GM18519 (cell line): ENCODE data around the gene KRT81.
"Not testable (repeated sequence)": the region's sequence is repeated elsewhere in the genome, so short reads cannot be mapped to it uniquely, and the experiment has no call there.

ENCODE experiments used
- ATAC-seq: cut with Tn5 transposase; IDR thresholded peaks from one replicate; pipeline ENCODE4 v1.9.1; 2021; ENCODE audit warnings: mild to moderate bottlenecking, moderate library complexity; ENCODE audit not compliant: unreplicated experiment, low FRiP score

The KRT81 gene

DNA sequence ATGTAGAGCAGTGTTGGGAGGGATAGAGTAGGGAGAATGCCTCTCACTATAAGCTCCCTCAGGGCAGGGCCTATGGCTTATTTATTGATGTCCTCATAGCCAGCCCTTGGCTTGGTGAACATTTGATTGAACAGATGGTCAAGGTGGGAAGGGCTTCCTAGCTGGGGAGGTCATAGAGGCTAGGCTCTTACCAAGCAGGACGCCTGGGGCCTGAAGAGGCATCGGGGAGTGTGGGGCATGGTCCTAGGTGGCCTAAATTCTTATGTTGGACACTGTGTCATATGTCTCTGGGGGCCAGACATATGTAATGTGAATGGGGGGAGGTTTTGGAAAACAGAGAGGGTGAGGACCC, 34.8 kb downstream of the KRT81 start:
- ATAC-seq: no peak

DNA sequence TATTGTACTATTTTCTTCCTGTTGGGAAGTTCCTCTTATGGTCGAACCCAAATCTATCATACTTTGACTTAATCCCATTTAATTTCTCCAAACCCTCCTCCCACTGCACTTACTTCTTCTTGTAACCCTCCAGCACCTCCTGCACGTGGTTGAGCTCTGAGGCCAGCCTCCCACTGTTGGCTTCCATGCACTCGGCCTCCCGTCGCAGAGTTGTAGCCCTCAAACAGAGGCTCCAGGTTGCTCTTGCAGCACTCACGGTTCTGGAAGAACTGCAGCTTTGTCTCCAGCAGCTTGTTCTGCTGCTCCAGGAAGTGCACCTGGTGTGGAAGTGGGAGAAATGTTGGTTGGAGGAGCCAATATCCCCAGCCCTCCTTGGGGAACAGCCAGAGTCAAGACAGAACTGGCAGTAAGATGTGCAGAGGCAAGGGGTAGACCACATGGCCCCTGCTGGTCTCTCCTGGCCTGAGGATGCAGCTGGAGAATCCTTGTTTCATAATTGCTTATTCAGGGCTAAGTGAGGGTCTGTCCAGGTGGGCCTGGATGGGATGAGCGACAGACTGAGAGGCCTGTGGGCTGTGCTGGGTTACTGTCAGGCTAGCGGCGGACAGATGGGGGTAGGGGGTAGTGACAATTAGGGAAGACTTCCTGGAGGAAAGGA, 35.3 kb downstream of the KRT81 start:
- no peak for ATAC-seq

DNA sequence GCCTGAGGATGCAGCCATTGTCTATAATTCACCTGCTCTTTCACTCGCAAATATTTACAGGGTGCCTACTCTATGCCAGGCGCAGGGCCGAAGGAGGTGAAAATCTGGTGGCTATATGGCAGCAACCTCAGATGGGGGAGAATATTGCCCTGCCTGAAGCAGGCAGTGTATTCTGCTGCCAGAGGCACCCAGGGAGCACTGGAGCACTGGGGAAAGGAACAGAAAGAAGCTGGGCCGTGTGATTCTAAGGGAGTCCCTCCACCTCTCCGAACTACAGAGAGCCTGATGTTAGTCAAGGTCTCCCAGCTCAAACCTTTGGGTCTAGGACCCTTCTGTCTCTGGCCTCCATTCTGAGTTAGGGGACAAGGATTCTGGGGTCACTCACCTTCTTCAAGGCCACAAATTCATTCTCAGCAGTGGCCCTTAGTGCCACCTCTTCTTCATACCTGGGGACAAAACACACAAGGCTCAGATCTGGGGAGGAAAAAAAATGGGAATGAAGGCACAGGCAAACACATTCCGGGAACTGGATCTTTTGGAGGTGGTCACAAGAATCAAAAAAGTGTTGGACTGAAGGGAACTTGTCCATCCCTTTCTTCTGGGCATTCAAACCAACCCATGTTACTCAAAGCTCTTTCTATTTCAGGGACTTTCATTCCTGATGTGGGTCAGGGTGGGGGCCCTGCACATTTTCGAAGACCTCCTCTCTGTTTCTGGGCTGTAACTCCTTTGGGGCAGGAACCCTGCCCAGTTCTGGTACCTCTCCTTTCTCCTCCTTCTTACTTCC, 36.2 kb downstream of the KRT81 start:
- no peak for ATAC-seq

- ATAC-seq: no peak
These were observed 37.0 kb downstream of the KRT81 start for GRCh38 chr12:52254180-52254964.

DNA sequence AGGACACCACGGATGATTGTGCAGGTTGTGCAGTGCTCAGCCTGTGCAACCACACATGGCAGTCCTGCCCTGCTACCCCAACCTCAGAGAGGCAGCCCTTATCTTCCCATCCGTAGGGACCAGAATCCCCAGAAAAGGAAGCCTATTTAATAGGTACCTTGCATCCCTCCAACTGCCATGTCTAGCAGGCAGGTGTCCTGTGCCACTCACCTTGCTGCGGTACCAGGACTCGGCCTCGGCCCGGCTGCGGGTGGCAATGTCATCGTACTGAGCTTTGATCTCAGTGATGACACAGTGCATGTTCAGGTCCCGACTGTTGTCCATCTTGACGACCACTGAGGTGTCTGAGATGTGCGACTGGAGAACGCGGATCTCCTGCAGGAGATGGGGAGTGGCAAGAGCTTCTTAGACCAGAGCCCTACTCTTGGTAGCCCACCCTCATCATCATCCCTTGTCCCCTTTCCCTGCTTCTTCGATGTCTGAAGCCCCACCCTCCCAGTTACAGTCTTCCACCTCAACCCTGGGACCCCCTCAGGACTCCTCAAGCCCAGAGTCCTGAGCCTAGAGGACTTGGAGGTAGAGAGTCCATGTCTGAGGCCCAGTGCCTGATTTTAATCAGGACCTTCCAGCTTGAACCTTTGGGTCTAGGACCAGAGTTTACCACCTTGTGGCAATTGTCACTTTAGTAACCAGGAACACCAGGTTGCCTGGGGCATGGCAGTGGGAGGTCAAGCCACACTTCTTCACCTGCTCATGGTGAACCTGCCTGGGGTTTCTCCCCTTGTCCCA, 37.7 kb downstream of the KRT81 start:
- no peak for ATAC-seq

DNA sequence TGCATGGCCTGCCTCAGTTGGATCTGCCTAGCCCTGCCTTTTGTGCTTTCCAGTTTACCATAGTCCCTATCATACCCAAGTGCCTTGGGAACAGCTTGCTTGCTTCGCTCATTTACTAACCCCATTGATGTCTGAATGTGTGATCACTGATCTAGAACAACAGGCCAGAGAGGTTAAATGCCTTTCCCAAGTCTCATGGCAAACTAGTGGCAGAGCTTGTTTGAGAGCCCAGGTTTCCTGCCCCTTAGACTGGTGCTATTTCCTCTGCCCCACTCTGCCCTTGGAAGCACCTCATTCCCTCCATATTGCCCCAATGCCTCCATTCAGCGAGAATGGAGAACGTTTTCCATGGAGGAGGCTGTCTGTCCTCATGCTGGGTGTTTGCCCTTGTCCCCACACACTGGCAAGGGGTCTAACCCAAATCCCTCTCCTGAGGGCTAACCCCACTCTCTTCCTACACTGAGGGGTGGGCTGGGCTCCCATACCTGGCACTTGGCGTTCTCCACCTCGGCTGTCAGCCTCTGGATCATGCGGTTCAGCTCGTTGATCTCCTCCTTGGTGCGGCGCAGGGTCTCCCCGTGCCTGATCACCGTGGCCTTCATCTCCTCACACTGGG, 38.5 kb downstream of the KRT81 start:
- ATAC-seq: no peak

DNA sequence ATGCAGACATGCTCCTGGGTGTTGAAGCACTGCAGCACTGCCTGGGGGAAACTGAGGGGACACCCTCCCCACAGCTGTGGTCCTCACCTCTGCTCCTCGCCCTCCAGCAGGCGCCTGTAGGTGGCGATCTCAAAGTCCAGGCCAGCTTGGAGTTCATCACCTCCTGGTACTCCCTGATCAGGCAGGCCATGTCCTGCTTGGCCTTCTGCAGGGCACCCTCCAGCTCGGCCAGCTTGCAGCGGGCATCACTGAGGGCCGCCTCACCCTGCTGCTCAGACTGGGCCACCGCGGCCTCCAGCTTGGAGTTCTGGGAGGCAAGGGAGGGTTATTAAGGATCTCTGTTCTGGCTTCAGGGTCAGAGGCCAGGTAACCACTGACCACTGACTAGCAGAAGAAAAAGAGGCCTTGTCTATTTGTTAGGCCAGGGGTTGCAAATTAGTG, 39.1 kb downstream of the KRT81 start:
- ATAC-seq: not testable (repeated sequence)

GRCh38 chr12:52251367-52252051, 39.8 kb downstream of the KRT81 start:
- ATAC-seq: no peak

DNA sequence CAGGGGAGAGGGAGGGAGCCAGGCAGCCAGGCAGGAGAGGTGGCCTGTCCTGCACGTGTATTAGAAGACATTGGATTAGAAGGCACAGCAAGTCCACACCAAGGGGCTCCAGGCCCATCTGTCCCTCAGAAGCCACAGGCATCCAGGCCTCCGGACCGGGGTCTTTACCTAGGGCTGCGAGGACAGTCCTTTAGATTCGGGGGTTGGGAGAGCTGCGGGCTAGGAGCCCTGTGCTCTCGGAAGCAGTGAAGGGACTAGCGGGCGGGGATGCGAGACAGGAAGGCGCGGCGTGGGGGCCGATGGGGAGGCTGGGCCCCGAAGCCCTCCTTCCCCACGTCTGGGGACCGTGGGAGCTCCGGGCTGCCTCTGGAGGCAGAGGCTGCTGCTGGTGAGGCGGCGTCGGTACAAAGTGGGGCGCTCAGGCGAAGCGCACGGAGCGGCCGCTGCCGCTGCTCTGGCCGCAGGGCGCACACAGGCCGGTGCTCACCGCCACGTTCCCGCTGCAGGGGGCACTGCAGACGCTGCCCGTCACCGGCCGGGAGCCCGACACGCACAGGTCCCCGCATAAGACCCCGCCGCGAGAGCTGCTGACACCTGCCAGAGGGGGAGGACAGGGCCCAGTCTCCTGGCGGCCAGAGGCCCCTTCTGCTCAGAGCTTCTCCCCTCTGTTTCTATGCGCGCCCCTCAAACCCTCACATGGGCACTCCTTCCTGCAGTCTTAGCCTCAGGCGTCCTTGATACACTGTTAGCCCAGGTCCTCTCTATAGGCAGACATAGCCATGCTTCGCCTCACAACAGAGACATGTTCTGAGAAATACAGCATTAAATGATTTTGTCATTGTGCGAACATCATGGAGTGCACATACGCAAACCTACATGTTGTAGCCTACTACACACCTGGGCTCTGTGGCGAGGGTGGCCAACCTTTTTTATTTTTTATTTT, 41.0 kb downstream of the KRT81 start:
- no peak for ATAC-seq

- ATAC-seq: no peak
These were observed 41.8 kb downstream of the KRT81 start for GRCh38 chr12:52249511-52250047.

GRCh38 chr12:52248541-52249461, 42.5 kb downstream of the KRT81 start:
- ATAC-seq: no peak

DNA sequence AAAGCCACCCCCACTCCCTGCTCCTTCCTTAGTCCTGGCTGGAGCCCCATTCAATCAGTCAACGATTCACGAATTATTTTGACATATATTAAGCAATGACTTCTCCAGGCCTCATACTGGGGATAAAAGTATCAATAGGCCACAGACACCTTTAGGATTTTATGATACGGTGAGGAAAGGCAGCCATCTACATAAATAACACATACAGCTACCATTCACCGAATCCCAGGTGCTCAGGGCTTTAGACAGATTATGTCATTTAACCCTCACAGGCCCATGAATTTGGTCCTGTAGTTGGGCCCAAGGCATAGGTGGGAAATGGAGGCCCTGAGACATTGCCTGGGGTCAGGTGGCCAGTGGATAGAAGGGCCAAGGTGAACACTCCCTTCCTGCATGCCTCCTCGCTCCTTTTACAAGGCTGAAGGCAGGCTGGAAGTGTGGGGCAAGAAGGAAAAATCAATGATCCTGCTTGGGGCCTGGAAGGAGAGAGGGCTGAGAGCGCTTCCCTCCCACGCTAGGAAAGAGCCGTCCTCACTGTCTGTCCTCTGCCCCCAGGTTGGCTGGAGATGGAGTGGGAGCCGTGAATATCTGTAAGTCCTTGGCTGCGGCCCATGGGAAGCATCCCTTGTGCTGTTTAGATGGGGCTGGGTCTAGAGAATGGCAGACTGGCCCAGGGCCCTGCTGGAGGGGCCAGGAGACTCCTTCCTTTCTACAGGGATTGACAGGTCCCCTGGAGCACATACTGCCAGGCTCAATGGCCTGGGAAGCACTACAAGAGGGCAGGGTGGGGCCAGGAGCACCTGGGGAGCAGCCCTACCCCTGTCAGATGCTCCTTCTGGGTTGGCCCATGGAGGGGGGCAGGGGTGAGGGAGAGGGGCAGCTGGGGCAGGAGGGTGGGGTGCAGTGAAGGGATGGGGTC, 43.5 kb downstream of the KRT81 start:
- ATAC-seq: no peak

DNA sequence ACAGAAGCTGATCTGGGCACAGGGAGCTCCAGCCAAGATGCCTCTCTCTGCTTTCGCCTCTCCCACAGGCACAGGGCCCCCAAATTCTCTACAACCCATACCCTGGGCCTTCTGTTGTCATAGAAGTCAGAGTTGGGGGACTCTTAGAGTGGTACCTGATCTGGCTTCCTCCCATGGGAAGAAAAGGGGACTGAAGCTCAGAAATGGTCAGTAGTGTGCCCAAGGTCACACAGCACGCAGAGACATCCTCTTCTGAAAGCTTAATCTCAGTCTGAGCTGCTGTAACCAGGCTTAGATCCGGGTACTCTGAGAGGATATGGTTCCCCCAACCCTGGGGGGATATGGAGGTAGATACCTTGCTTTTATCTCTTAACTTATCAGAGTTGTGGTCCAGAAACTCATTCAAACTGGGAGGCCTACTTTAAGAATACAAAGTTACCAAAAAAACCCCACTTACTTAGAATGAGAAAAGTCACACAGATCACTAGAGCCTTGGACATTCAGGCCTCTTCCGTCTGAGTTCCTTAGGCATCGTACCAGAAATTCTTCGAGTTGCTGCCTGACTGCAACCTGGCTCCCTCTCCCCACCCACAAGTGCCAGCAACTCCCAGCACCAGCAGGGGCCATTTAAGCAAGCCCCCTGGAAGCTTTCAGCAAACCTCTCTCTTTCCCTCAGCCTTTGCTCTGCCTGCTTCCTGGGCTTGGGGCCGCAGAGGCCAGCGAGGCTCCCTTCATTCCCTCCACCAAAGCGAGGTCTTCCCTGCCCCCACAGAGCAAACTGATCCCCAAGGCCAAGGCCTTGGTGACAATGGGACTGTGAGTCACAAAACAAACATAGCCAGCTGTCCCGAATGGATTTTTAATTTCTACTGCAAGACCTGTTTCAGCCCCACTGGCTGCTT, 44.4 kb downstream of the KRT81 start:
- ATAC-seq: no peak

- no peak for ATAC-seq
These were observed 45.3 kb downstream of the KRT81 start for GRCh38 chr12:52245962-52246569.
